NCI-H1694 treated with DMSO at 0.1 percent for 48 hours (cell line): ENCODE measurements around the gene FAM200C.

Experiments
- DNase-seq: peaks from one replicate; lab custom pipeline; 2025; lab: John Stamatoyannopoulos, UW

Gene FAM200C

GRCh38 chr5:160367261-160367660 is 32.6 kb downstream of the FAM200C start:
- no peak for DNase-seq

GRCh38 chr5:160366230-160366629 is 33.6 kb downstream of the FAM200C start:
- DNase-seq: no peak

DNA sequence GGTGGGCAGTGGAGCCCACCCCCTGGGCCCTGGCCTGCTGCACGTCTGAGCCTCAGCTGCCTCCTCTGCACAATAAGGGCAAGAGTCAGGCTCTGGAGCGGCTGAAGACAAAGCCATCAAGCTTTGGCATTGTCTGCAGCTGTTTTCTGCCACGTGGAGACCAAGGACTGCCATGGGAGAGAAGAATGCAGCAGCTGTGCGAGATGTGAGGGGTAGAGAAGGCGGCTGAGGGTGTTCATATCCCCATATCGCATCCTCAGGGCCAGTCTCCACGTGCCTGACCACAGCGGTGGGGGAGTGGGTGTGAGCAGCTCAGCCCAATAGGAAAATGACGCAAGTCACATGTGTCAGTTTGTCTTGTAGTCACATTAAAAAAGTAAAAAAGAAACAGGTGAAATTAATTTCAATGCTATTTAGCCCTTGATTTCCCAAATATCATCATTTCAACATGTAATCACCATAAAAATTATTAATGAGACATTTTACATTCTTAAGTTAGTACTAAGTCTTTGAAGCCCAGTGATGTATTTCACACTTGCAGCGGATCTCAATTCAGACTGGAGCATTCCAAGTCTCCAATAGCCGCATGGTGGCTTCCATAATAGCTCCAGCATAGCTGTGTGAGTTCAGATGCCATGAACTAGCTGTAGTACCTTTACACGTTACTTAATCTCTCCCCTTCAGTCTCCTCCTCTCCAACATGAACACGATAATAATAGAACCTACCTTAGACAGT is 36.0 kb downstream of the FAM200C start:
- DNase-seq: no peak

DNA sequence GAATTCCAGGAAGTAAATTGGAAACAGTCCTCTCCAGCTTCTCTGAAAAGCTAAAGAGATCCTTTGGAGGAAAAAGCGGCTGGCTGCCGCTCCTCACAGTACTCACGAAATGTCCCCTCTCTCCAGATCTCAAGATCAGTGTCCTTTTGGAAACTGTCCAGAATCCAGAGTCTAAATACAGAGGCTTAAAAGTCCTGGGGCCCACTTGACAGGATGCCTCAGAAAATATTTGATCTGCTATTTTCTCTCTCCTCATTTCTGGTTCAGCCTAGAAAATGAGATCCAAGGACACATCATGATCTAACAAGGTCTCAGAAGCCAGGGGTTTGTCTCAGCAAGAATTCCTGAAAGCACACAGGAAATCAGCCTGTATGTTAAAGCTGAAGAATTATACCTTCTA is 36.6 kb downstream of the FAM200C start:
- no peak for DNase-seq

DNA sequence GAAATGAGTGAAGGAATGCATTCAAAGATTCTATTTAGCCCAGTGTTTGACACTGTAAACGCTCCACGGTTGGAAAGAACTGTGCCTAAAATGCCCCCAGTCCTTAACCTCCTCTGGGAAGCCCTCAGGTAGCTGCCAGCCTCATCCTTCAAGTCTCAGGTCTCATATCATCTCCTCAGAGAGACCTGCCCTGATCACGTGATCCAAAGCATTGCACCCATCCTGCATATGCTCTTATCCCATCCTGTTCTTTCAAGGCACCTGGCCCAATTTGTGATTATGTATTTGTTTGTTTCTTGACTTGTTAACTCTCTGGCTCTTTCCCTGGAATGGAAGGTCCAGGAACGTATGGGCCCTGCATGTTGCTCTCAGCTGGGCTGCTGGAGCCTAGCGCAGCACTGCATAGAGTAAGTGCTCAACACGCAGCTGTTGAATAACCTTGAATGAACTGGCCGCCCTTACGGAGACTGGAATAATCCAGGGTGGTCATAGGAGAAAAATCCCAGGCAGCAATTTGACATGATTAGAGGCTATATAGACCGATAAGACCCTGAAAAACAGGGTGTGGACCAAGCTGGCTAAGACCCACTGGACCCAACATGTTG is 38.1 kb downstream of the FAM200C start:
- DNase-seq: no peak

GRCh38 chr5:160360310-160360709 is 39.5 kb downstream of the FAM200C start:
- no peak for DNase-seq

GRCh38 chr5:160359816-160360215 is 40.0 kb downstream of the FAM200C start:
- no peak for DNase-seq

GRCh38 chr5:160359242-160359641 is 40.6 kb downstream of the FAM200C start:
- DNase-seq: no peak

- no peak for DNase-seq
Measured at GRCh38 chr5:160357861-160358411, 41.9 kb downstream of the FAM200C start.

DNA sequence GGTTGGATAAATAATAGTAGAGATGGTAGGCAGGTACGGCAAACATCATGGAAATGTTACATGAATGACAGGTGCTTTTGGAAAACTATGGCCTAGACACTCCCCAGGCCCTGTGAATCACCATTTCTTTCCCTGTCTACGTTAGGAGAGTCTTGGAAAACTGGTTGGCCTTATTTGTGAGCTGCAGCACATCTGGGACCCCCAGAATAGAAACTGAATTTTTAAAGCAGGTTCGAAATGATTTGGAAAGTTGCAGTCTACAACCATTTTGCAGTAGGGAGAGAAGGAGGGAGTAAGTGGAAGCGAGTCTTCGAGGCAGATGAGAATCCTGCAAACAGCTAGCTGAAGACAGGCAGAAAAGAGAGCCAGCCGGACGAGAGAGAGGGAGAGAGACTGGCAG is 42.5 kb downstream of the FAM200C start:
- DNase-seq: no peak

DNA sequence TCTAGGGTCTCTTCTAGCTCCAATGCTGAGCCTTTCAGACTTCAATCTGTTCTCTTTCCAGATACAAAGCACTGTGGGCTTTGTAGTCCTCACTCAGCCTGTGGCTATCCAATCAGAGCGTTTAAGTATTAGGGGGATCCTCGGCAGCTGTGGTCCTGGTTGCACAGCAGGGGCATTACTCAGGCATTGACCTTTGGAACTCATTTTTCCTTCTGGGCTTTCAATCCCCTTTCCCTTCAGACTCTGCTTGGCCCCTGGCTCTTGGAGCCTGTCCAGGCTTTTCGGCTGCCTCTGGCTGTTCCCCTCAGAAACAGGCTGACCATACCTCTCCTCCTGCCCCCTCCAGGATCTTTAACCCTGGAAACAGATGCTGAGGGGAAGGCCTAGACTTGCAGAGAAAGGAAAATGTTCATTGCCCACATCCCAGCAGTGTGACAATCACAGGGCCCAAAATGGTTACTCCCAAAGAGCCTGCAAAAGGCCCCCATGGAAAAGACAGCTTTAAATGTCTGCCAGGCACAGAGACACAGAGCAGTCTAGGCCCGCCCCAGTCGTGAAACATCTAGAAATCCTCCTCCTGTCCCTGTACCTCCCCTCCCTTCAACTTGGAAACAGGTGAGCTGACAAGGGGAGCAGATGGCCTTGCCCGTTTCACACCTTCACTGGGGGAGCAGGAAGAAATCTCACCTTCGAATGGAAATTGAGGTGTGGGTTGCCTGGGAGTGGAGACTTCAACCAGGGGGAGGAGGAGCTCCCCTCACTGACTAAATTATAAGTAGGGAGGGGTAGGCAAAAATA is 43.1 kb downstream of the FAM200C start:
- DNase-seq: no peak

DNA sequence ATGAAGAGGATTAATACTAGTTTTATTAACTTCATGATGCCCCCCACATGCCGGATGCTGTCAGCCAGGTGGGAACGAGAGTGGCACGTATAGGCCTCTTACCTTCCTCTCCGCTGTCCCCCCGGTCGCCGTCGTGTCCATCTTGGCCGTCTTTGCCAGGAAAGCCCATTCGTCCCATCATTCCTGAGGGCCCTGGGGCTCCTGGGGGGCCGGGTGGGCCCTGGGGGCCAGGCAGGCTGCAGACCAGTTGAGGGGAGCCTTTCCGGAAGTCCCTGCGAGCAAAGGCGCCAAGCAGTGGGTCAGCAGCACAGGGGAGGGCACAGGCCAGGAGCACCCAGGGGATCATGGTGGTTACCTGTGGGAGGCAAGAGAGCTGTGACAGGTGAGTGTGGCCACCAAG is 45.2 kb downstream of the FAM200C start:
- DNase-seq: no peak

GRCh38 chr5:160353379-160353778 is 46.5 kb downstream of the FAM200C start:
- no peak for DNase-seq

GRCh38 chr5:160352308-160352707 is 47.5 kb downstream of the FAM200C start:
- DNase-seq: no peak

GRCh38 chr5:160349935-160350303 is 49.9 kb downstream of the FAM200C start:
- DNase-seq: no peak

- DNase-seq: no peak
Measured at GRCh38 chr5:160349249-160349934, 50.5 kb downstream of the FAM200C start.

DNA sequence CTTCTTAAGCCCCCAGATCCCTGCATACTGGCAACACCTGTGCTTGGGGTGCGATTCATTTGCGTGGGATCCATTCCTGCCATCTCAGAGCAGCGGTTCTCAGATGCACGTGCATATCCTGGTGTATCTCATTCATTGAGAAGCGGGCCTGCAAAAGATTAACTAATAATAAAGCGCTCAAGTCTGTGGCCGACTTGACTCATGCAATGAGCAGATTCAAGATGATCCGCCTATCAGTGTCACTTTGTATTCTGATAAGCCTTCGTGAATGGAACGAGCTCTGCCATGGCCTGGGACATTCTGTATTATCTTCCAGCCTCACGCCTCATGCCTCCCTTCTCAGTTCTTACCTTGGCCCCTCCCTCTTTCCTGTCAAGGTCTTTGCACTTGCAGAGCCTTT is 51.8 kb downstream of the FAM200C start:
- DNase-seq: no peak

DNA sequence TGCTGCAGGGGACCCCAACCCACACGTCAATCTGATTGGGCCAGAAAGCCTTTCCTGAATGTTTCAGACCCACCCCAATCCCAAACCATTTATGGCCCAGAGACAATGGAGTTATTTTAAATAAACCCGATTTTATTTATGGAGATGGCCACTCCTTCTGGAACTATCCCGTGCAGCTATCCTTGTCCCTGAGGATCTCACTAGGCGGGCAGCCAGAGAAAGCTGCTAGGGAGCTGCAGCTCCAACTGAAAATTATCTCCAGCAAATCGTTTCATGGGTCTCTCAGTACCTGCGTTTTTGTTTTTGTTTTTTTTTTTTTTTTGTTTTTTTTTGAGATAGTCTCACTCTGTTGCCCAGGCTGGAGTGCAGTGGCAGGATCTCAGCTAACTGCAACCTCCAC is 52.4 kb downstream of the FAM200C start:
- no peak for DNase-seq
